Raji (cell line): ENCODE data around the gene CNOT9.

ENCODE experiments used
- POLR2A ChIP-seq: IDR thresholded peaks from 2 replicates; pipeline ENCODE4 v1.6.1; 2011; ENCODE audit warnings: low read depth, low read length, control low read depth; ENCODE audit not compliant: insufficient read depth

Gene CNOT9

DNA sequence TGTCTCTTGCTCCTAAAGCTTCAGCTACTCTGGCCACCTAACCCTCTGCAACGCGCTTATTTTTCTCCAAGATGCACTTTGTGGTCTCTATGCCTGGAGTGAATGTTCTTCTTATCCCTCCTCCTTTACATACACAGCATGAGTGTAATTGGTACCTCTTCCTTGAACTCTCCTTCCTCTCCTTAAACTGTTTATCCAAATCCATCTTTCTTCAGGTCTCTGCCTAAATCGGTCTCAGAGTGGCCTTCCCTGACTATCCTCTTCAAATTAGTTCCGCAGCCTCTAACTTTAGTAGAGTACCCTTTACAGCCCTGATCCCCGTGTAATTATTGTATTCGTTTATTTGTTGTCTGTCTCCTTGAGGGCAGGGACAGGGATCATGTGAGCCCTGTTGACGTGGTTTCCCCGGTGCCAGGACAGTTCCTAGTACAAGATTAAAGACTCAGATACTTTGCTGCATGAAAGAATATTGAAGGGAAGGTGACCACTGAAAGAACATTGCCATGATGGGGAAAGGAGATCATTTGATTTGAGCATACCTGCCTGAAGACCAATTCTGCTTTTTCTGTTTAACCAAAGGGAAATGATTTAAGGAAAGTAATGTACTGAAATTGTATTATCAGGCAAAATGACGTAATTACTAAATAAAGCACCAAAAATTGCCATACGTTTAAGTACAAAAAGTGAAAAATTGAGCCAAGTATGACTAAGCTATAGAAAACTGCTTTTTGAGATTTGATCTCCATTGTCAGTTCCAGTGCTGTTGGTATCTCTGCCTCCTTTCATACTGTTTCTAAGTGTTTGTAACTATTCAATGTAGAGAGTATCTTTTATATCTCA, 1.2 kb downstream of the CNOT9 start:
- TF ChIP-seq POLR2A, result no peak

DNA sequence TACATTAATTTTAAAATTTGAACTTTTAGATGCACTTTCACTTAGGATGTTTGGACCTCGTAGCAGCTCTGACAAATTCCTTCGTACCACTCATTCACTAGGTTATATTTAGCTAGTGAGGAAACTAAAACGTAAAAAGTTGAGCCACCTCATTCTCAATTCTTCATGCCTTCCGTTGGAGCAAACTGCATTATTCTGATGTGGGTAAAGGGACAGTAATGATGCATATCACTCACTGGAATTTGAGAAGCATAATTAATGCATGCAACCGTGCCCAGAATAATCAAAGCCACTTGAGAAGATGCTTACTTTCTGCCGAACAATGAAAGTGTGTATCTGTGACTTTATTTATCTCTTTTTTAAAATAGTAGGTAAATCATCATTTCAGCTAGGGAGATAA, 2.2 kb downstream of the CNOT9 start:
- no peak for TF ChIP-seq POLR2A

- no peak for TF ChIP-seq POLR2A
These were observed 8.2 kb downstream of the CNOT9 start for GRCh38 chr2:218576854-218577253.

- no peak for TF ChIP-seq POLR2A
These were observed 9.0 kb downstream of the CNOT9 start for GRCh38 chr2:218577482-218578220.

DNA sequence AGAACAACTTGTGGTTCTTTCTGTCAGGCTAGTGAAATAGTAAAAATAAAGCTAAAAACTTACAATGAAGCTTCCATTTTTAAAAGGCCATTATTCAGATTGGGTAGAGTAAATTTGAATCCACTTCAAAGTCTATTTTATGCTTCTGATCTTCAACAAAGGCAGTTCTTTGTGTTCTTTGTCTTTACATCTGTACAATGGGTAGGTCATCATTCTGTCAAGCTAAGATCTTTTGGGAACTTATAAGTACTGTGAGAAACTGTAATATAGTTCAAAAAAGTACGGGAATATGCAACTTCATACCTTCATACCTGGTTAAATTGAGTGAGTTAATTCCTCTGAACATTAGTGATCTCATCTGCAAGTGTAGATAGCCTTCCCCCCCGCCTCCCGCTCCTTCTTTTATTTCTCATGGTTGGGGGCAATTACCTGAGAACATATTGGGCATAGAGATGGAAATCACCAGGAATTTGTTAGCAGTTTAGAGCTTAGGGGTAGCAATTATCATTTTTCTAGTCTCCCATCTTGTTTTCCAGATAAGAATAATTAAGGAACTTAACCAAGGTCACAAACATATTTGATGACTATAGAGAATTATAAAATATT, 9.7 kb downstream of the CNOT9 start:
- TF ChIP-seq POLR2A, result no peak

DNA sequence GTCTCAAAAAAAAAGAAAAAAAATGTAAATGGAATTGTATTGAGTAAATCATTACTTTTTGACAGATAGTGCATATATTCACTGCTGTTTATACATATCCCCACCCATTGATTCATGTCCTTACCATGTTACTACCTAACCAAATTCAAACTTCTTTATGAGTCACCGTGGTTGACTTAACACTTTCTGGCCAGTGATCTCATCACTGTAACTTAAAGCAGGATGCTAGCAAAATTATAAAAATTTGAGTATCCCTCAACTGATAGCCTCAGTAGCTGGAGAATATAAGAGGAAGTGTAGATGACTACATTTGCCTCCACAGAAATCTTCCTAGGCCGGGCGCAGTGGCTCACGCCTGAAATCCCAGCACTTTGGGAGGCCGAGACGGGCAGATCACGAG, 13.4 kb downstream of the CNOT9 start:
- TF ChIP-seq POLR2A, result no peak

GRCh38 chr2:218583983-218584850, 15.6 kb downstream of the CNOT9 start:
- no peak for TF ChIP-seq POLR2A

GRCh38 chr2:218585541-218585940, 16.9 kb downstream of the CNOT9 start:
- TF ChIP-seq POLR2A, result no peak

GRCh38 chr2:218605432-218605831, 36.8 kb downstream of the CNOT9 start:
- TF ChIP-seq POLR2A, result no peak

GRCh38 chr2:218607436-218608115, 38.9 kb downstream of the CNOT9 start, which contains the start of gene PLCD4:
PLCD4 (plus strand) TSS chr2:218607899; CDS start chr2:218615740, 7,841 bp downstream.
- no peak for TF ChIP-seq POLR2A

DNA sequence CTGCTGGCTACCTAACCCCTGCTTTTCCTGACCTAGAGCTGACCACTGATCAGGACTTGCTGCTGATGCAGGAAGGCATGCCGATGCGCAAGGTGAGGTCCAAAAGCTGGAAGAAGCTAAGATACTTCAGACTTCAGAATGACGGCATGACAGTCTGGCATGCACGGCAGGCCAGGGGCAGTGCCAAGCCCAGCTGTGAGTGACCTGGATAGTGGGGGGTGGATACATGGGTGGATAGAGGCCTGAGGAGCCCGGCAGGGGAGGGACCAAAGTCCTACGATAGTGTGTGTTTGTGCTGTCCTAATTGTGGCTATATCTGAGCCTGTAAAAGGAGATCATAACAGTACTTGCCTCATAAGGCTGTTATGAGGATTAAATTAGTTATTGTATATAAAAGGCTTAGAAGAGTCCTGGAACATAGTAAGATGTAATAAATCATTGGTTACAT, 47.3 kb downstream of the CNOT9 start:
- TF ChIP-seq POLR2A, result no peak

- no peak for TF ChIP-seq POLR2A
These were observed 49.6 kb downstream of the CNOT9 start for GRCh38 chr2:218618102-218618860.

GRCh38 chr2:218621007-218621406, 52.4 kb downstream of the CNOT9 start:
- no peak for TF ChIP-seq POLR2A
